HL-60 (cell line): ENCODE measurements around the gene CTSS.

Experiments
- DNase-seq, 2 experiments: peaks; one replicate each; pipeline ENCODE4 v3.0.0-alpha.2; 2010 to 2020; ENCODE audit warnings: low read depth in 1 of 2, low spot score in 1 of 2
- H3K27ac ChIP-seq: fragments of 250-450 bp; sonication (Bioruptor Pico); replicated peaks from 2 replicates; pipeline ENCODE4 v1.5.1; 2020; ENCODE audit warnings: mild to moderate bottlenecking, moderate library complexity
- H3K27me3 ChIP-seq: fragments of 250-450 bp; sonication (Bioruptor Pico); 2 replicates; pipeline ENCODE4 v1.5.1; 2021; ENCODE audit warnings: mild to moderate bottlenecking, moderate library complexity; ENCODE audit not compliant: insufficient read depth, poor library complexity, severe bottlenecking
- H3K4me3 ChIP-seq: replicated peaks from 2 replicates; pipeline ENCODE4 v1.5.1; 2011; ENCODE audit warnings: mild to moderate bottlenecking, control low read depth, low read length; ENCODE audit not compliant: insufficient read depth
- GABPA ChIP-seq: IDR thresholded peaks from 2 replicates; pipeline ENCODE4 v1.6.1; 2012; ENCODE audit warnings: low read depth
- POLR2AphosphoS5 ChIP-seq: IDR thresholded peaks from 2 replicates; pipeline ENCODE4 v1.6.1; 2012; ENCODE audit warnings: low read depth
- REST ChIP-seq: IDR thresholded peaks from 2 replicates; pipeline ENCODE4 v1.6.1; 2012; ENCODE audit warnings: low read depth; ENCODE audit not compliant: insufficient replicate concordance
- SPI1 ChIP-seq: IDR thresholded peaks from 2 replicates; pipeline ENCODE4 v1.6.1; 2012; ENCODE audit warnings: low read depth, mild to moderate bottlenecking, borderline replicate concordance
- TF ChIP-seq, protein P1 (sequence below): IDR thresholded peaks from one replicate; pipeline ENCODE4 v1.5.1; 2011; ENCODE audit warnings: low read length, control low read depth, inconsistent platforms; ENCODE audit not compliant: insufficient read depth

Gene CTSS

GRCh38 chr1:150805899-150806298, 40.3 kb upstream of the CTSS start:
- H3K4me3 ChIP-seq: no peak overlapping the region
- DNase-seq: no peak
- H3K27ac ChIP-seq: no peak overlapping the region
- TF ChIP-seq SPI1: no peak
- TF ChIP-seq, protein P1, sequence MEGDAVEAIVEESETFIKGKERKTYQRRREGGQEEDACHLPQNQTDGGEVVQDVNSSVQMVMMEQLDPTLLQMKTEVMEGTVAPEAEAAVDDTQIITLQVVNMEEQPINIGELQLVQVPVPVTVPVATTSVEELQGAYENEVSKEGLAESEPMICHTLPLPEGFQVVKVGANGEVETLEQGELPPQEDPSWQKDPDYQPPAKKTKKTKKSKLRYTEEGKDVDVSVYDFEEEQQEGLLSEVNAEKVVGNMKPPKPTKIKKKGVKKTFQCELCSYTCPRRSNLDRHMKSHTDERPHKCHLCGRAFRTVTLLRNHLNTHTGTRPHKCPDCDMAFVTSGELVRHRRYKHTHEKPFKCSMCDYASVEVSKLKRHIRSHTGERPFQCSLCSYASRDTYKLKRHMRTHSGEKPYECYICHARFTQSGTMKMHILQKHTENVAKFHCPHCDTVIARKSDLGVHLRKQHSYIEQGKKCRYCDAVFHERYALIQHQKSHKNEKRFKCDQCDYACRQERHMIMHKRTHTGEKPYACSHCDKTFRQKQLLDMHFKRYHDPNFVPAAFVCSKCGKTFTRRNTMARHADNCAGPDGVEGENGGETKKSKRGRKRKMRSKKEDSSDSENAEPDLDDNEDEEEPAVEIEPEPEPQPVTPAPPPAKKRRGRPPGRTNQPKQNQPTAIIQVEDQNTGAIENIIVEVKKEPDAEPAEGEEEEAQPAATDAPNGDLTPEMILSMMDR: no peak
- no peaks in the 10 kb centered on the region for H3K27me3 ChIP-seq

GRCh38 chr1:150804671-150805070, 39.1 kb upstream of the CTSS start:
- TF ChIP-seq REST (no peak), SPI1 (no peak), GABPA (no peak)
- TF ChIP-seq, protein P1: no peak
- H3K4me3 ChIP-seq: no peak overlapping the region
- no peaks in the 10 kb centered on the region for H3K27me3 ChIP-seq
- no peak overlapping the region for H3K27ac ChIP-seq
- no peak for DNase-seq

GRCh38 chr1:150799089-150799488, 33.5 kb upstream of the CTSS start:
- Histone ChIP-seq H3K4me3 (no peak overlapping the region), H3K27me3 (no peaks in the 10 kb centered on the region), H3K27ac (no peak overlapping the region)
- DNase-seq: no peak
- TF ChIP-seq POLR2AphosphoS5 (no peak), SPI1 (no peak), GABPA (no peak), REST (no peak)
- TF ChIP-seq, protein P1: no peak

GRCh38 chr1:150798525-150798924, 32.9 kb upstream of the CTSS start:
- H3K4me3 ChIP-seq: no peak overlapping the region
- TF ChIP-seq POLR2AphosphoS5: no peak
- no peak for TF ChIP-seq REST
- TF ChIP-seq GABPA: no peak
- no peak for TF ChIP-seq SPI1
- TF ChIP-seq, protein P1: no peak
- no peak for DNase-seq
- H3K27me3 ChIP-seq: no peaks in the 10 kb centered on the region
- no peak overlapping the region for H3K27ac ChIP-seq
